HepG2 (cell line): Measurements from ENCODE around the gene OSM. TPM values are rescaled to one million over a fixed set of nuclear protein-coding genes. Genes with fewer than 3 reads are reported as not detected.

ENCODE experiments used
- ATAC-seq: fragments of 200-7000 bp; cut with Tn5 transposase; 3 replicates; pipeline ENCODE4 v1.9.1; 2020; ENCODE audit warnings: mild to moderate bottlenecking, moderate library complexity
- BruUV-seq: library from RNA; stranded (reverse); fragments of 400-500 nt; replicated peaks from 2 replicates; lab custom pipeline; 2021; lab: Mats Ljungman, UMichigan
- CTCF ChIA-PET: fragments of 300-600 bp; formaldehyde crosslinking; extraction: SDS; loops from one replicate; lab custom pipeline; 2021; ENCODE audit warnings: low total read pairs, inconsistent platforms, low intra/inter-chr PET ratio; lab: Yijun Ruan, JAX
- POLR2A ChIA-PET: fragments of 350-600 bp; sonication (Branson Sonifier 250); formaldehyde crosslinking; loops from one replicate; lab custom pipeline; 2020; ENCODE audit warnings: antibody characterized with exemption, inconsistent platforms; lab: Yijun Ruan, JAX
- DNase-seq: peaks from one replicate; pipeline ENCODE4 v3.0.0-alpha.2; 2015; ENCODE audit warnings: low spot score
- FAIRE-seq: peaks from 3 replicates; lab custom pipeline; 2011; peaks lifted over from hg19 to GRCh38; lab: Jason Lieb, UNC
- H2AFZ ChIP-seq: one replicate; pipeline ENCODE4 v1.6.1; 2011; ENCODE audit warnings: low read length, inconsistent platforms
- H3K27ac ChIP-seq: fragments of 300-600 bp; 3 replicates; pipeline ENCODE4 v1.8.0; 2011; ENCODE audit warnings: mixed run types, mild to moderate bottlenecking, mixed read lengths, low read length, inconsistent platforms; ENCODE audit not compliant: insufficient read depth; ENCODE audit errors: extremely low read length
- H3K27me3 ChIP-seq, 2 experiments: fragments of 200-600 bp in 1 of 2; 2 replicates in 1 of 2; 3 replicates in 1 of 2; pipeline versions ENCODE4 v1.6.0 to v1.8.0; 2011; ENCODE audit warnings: low read length in 2 of 2, mild to moderate bottlenecking in 2 of 2, moderate library complexity in 2 of 2, inconsistent platforms in 1 of 2; ENCODE audit not compliant: insufficient read depth in 2 of 2, control insufficient read depth in 1 of 2
- H3K36me3 ChIP-seq, 2 experiments: fragments of 200-600 bp in 1 of 2; replicated peaks in 1 of 2; 2 replicates in 1 of 2; 3 replicates in 1 of 2; pipeline versions ENCODE4 v1.5.1 to v1.8.0; 2011; ENCODE audit warnings: low read length in 2 of 2, inconsistent platforms in 1 of 2; ENCODE audit not compliant: insufficient read depth in 2 of 2, control insufficient read depth in 1 of 2
- H3K4me1 ChIP-seq: 2 replicates; pipeline ENCODE4 v1.5.1; 2012; ENCODE audit warnings: low read length, inconsistent platforms; ENCODE audit not compliant: insufficient read depth
- H3K4me2 ChIP-seq: 2 replicates; pipeline ENCODE4 v1.6.0; 2011; ENCODE audit warnings: low read depth, low read length, inconsistent platforms
- H3K4me3 ChIP-seq, 3 experiments: fragments of 200-600 bp in 1 of 3; sonication (generic), shearing (Covaris generic) in 1 of 3; replicated peaks in 1 of 3; 2 replicates each; pipeline ENCODE4 v1.5.1; 2011 to 2016; ENCODE audit warnings: low read length in 3 of 3, inconsistent platforms in 2 of 3, low read depth in 2 of 3, mild to moderate bottlenecking in 2 of 3, control low read depth in 1 of 3, mixed read lengths in 1 of 3; ENCODE audit not compliant: insufficient read depth in 1 of 3
- H3K79me2 ChIP-seq: one replicate; pipeline ENCODE4 v1.6.1; 2011; ENCODE audit warnings: low read length, inconsistent platforms; ENCODE audit not compliant: insufficient read depth
- H3K9ac ChIP-seq: 2 replicates; pipeline ENCODE4 v1.6.0; 2011; ENCODE audit warnings: mild to moderate bottlenecking, low read depth, low read length, inconsistent platforms; ENCODE audit not compliant: insufficient read depth
- H3K9me3 ChIP-seq: 2 replicates; pipeline ENCODE4 v1.5.1; 2012; ENCODE audit warnings: mild to moderate bottlenecking, low read length
- H4K20me1 ChIP-seq: 2 replicates; pipeline ENCODE4 v1.6.0; 2011; ENCODE audit warnings: inconsistent platforms, mild to moderate bottlenecking, low read length, moderate library complexity; ENCODE audit not compliant: insufficient read depth
- CENPX ChIP-seq: sonication (generic); formaldehyde crosslinking; IDR thresholded peaks from 2 replicates; pipeline ENCODE4 v1.9.0; 2021; ENCODE audit warnings: mild to moderate bottlenecking, missing genetic modification reagents, moderate library complexity
- CREB1 ChIP-seq, 2 experiments: fragments of 450-650 bp in 1 of 2; IDR thresholded peaks; 2 replicates each; pipeline ENCODE4 v1.6.1; 2016 to 2017; ENCODE audit warnings: control low read depth in 1 of 2, mild to moderate bottlenecking in 1 of 2, missing compliant biosample characterization in 1 of 2, missing genetic modification characterization in 1 of 2
- FOXC1 ChIP-seq: sonication (generic); formaldehyde crosslinking; IDR thresholded peaks from 2 replicates; pipeline ENCODE4 v1.8.0; 2022; ENCODE audit warnings: mild to moderate bottlenecking, missing genetic modification reagents, borderline replicate concordance
- MATR3 ChIP-seq: sonication (generic); formaldehyde crosslinking; IDR thresholded peaks from 2 replicates; pipeline ENCODE4 v1.4.0; 2020; ENCODE audit warnings: missing genetic modification reagents
- TEAD3 ChIP-seq: optimal IDR thresholded peaks from 2 replicates; pipeline ENCODE3; 2016; ENCODE audit warnings: borderline replicate concordance
- ZMYM3 ChIP-seq: sonication (generic); formaldehyde crosslinking; IDR thresholded peaks from 2 replicates; pipeline ENCODE4 v1.5.1; 2020; ENCODE audit warnings: mild to moderate bottlenecking, missing genetic modification reagents
- ZNF614 ChIP-seq: IDR thresholded peaks from 2 replicates; pipeline ENCODE4 v1.6.1; 2018; ENCODE audit warnings: missing biosample characterization, missing genetic modification reagents, inconsistent platforms, borderline replicate concordance
- ZNF615 ChIP-seq: sonication (generic); formaldehyde crosslinking; IDR thresholded peaks from 2 replicates; pipeline ENCODE4 v1.5.0; 2020; ENCODE audit warnings: mild to moderate bottlenecking, missing genetic modification reagents, borderline replicate concordance
- WGBS: methylation state at CpG from one replicate; pipeline ENCODE4 v1.1.6; 2017; ENCODE audit warnings: low lambda C conversion rate; 5-methylcytosine and 5-hydroxymethylcytosine counted together
- in situ Hi-C: cut with HindIII; loops from 2 replicates; pipeline ENCODE4 v1.10.0; 2017; ENCODE audit warnings: low pct_unique_long_range_greater_than_20kb; ENCODE audit not compliant: extremely low pct_ligation_motif_present
- intact Hi-C: fragments of 100-400 bp; cut with micrococcal nuclease; formaldehyde crosslinking; loops from one replicate; pipeline ENCODE4 v1.10.0; 2022; ENCODE audit not compliant: unreplicated experiment
- polyA plus RNA-seq, 8 experiments: library from polyadenylated mRNA; depleted of rRNA in 3 of 8; stranded (reverse) in 7 of 8; unstranded in 1 of 8; fragments of >200 nt; fragmentation: Illumina TruSeq in 4 of 8; extraction: Trizol in 4 of 8; gene quantifications; 2 replicates each; pipeline versions ENCODE4 v1.2.1 to v1.2.3, GENCODE V29; 2011 to 2016; ENCODE audit warnings: low read depth in 4 of 8, missing spikeins in 1 of 8, mixed read lengths in 1 of 8; ENCODE audit not compliant: insufficient read depth in 1 of 8
- total RNA-seq, 5 experiments: library from RNA; depleted of rRNA; stranded (reverse); fragments of >200 nt; fragmentation: Illumina TruSeq; extraction: Trizol; gene quantifications; 2 replicates each; pipeline ENCODE4 v1.2.3, GENCODE V29; 2016; ENCODE audit warnings: low read depth in 1 of 5
- TF ChIP-seq, protein P1 (sequence below): sonication (generic); formaldehyde crosslinking; IDR thresholded peaks from 2 replicates; pipeline ENCODE4 v1.4.0; 2020; ENCODE audit warnings: missing genetic modification reagents, mild to moderate bottlenecking, borderline replicate concordance
- TF ChIP-seq, protein P2 (sequence below): sonication (generic); formaldehyde crosslinking; IDR thresholded peaks from 2 replicates; pipeline ENCODE4 v1.5.1; 2020; ENCODE audit warnings: mild to moderate bottlenecking, missing genetic modification reagents, borderline replicate concordance

OSM gene
- total and polyA plus RNA-seq, 2 of the 13 experiments (the other 11 are each of a cell fraction or from before 2014, with no cell fraction given): not detected

DNA sequence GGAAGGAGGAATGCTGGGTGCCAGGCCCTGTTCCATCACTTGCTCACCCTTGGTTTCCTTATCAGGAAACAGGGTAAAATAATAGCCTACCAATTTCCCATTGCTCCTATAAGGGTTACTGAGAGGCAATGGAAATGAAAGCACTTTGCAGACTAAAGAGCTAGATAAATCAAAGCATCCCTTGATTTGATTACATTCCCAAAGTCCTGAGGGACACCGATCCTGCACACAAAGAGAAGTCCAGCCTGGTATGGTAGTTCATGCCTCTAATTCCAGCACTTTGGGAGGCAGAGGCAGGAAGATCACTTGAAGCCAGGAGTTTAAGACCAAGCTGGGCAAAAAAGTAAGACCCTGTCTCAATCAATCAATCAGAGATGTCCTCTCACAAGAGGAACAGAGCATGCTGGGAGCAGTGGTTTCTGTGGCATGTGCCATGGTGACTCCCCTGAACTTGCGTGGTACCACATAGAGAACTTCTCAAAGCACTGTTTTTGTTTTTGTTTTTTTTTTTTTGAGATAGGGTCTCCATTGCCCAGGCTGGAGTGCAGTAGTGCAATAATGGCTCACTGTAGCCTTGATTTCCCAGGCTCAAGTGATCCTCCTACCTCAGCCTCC lies 49.4 kb upstream of the OSM start (continued):
- TF ChIP-seq CENPX (CRISPR knock-in tag) (no peak), MATR3 (no peak), ZNF614 (no peak), TEAD3 (CRISPR knock-in tag) (no peak), ZMYM3 (CRISPR knock-in tag) (no peak)
- TF ChIP-seq, all 625 proteins: peak for 0

DNA sequence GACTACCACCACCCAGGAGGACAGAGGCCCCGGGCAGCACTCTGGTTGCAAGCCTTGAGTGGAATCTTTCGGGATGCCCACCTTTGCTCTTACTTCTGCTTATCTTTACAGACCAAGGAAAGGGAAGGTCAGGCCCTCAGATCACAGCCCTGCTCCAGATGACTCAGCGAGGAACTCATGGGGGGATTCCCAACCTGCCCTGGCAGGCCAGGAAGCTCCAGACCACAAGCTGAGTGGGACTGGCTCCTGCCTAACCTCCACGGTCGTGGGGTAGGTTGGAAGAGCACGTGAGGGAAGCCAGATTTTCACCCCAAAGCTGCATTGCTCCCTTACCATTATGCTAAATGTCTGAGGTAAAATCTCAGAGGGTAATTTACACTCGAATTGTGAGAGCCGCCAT lies 48.3 kb upstream of the OSM start:
- Histone ChIP-seq H3K27me3 (no peaks in the 10 kb centered on the region), H2AFZ (no peak overlapping the region), H3K36me3 (no peaks in the 10 kb centered on the region), H3K4me1 (peaks cover 45% of the 10 kb centered on the region), H3K4me3 (no peak overlapping the region), H3K79me2 (no peaks in the 10 kb centered on the region), H3K9me3 (no peaks in the 10 kb centered on the region), H3K27ac (no peak overlapping the region), H4K20me1 (no peaks in the 10 kb centered on the region), H3K4me2 (no peak overlapping the region), H3K9ac (no peak overlapping the region)
- 95% methylated on average over 8 of the region's 8 CpGs for WGBS
- no peak for ATAC-seq
- no peak for DNase-seq
- in situ Hi-C loops (no loop called here), intact Hi-C loops (no loop called here)
- FAIRE-seq: no peak
- TF ChIP-seq, protein P1, sequence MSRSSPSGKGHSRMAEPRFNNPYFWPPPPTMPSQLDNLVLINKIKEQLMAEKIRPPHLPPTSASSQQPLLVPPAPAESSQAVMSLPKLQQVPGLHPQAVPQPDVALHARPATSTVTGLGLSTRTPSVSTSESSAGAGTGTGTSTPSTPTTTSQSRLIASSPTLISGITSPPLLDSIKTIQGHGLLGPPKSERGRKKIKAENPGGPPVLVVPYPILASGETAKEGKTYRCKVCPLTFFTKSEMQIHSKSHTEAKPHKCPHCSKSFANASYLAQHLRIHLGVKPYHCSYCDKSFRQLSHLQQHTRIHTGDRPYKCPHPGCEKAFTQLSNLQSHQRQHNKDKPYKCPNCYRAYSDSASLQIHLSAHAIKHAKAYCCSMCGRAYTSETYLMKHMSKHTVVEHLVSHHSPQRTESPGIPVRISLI (CRISPR knock-in tag): no peak
- TF ChIP-seq ZNF615 (CRISPR knock-in tag) (no peak), CREB1 (IDR thresholded peaks at IDR 0.05) (no peak), CREB1 (CRISPR knock-in tag; IDR thresholded peaks at IDR 0.05) (no peak), FOXC1 (no peak)
- TF ChIP-seq, protein P2, sequence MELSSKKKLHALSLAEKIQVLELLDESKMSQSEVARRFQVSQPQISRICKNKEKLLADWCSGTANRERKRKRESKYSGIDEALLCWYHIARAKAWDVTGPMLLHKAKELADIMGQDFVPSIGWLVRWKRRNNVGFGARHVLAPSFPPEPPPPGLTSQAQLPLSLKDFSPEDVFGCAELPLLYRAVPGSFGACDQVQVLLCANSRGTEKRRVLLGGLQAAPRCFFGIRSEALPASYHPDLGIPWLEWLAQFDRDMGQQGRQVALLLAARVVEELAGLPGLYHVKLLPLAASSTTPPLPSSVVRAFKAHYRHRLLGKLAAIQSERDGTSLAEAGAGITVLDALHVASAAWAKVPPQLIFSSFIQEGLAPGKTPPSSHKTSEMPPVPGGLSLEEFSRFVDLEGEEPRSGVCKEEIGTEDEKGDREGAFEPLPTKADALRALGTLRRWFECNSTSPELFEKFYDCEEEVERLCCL: no peak
- no TSS peak for BruUV-seq
- POLR2A ChIA-PET: interaction anchor here (0.8 kb wide), 1 partner anchor 42 kb away, joined by 3 read pairs; the partner anchor contains the start of genes CCDC157 and SF3A1
- CTCF ChIA-PET: no interaction called here
